ENCODE results near the gene VSIG2. TPM values are rescaled to one million over a fixed set of nuclear protein-coding genes. Genes with fewer than 3 reads are reported as not detected.

The VSIG2 gene
- total and polyA plus RNA-seq, 5 donors = 0.43 to 1.4 (median 1.0) TPM

GRCh38 chr11:124746621-124747243, 5.3 kb downstream of the VSIG2 start:
- intact Hi-C loops (cut with DNase I) = no loop called here

GRCh38 chr11:124745835-124746620, 6.0 kb downstream of the VSIG2 start:
- Histone ChIP-seq H3K27ac (ENCODE audit: low read length) (peak overlapping the region; percentile 7), H3K9me3 (ENCODE audit: control insufficient read depth, low read length) (no peaks in the 10 kb centered on the region), H3K4me1 (ENCODE audit: control insufficient read depth, insufficient read depth, low read length) (peaks cover 7% of the 10 kb centered on the region), H3K27me3 (ENCODE audit: control insufficient read depth, insufficient read depth) (no peaks in the 10 kb centered on the region), H3K4me3 (ENCODE audit: low read length) (peak overlapping the region; percentile 32)
- WGBS = 21% methylated on average over 41 of the region's 41 CpGs
- peak in 1 of 2 donors; percentile 0 for ATAC-seq
- peak in 1 of 3 donors; percentile 52 for DNase-seq
- intact Hi-C loops (cut with DNase I) = no loop called here

More at GRCh38 chr11:124746621-124747243, 5.3 kb downstream of the VSIG2 start:
- Histone ChIP-seq H3K4me3 (ENCODE audit: low read length) (peak overlapping the region; percentile 32), H3K27me3 (ENCODE audit: control insufficient read depth, insufficient read depth) (no peaks in the 10 kb centered on the region), H3K9me3 (ENCODE audit: control insufficient read depth, low read length) (no peaks in the 10 kb centered on the region), H3K4me1 (ENCODE audit: control insufficient read depth, insufficient read depth, low read length) (peaks cover 7% of the 10 kb centered on the region), H3K27ac (ENCODE audit: low read length) (peak overlapping the region; percentile 16)
- ATAC-seq (peak; percentile 83 to 86), DNase-seq (peak; percentile 72 to 89 (median 88))
- WGBS = 11% methylated on average over 37 of the region's 37 CpGs

GRCh38 chr11:124745270-124745834, 6.7 kb downstream of the VSIG2 start:
- DNase-seq = peak in 1 of 3 donors; percentile 43
- Histone ChIP-seq H3K27me3 (ENCODE audit: control insufficient read depth, insufficient read depth) (no peaks in the 10 kb centered on the region), H3K4me3 (ENCODE audit: low read length) (no peak overlapping the region), H3K9me3 (ENCODE audit: control insufficient read depth, low read length) (no peaks in the 10 kb centered on the region), H3K27ac (ENCODE audit: low read length) (no peak overlapping the region), H3K4me1 (ENCODE audit: control insufficient read depth, insufficient read depth, low read length) (peaks cover 7% of the 10 kb centered on the region)
- 43% methylated on average over 44 of the region's 44 CpGs for WGBS
- no peak for ATAC-seq
- intact Hi-C loops (cut with DNase I) = no loop called here

GRCh38 chr11:124743050-124743449, 9.0 kb downstream of the VSIG2 start:
- Histone ChIP-seq H3K9me3 (ENCODE audit: control insufficient read depth, low read length) (no peaks in the 10 kb centered on the region), H3K4me3 (ENCODE audit: low read length) (no peak overlapping the region), H3K27ac (ENCODE audit: low read length) (no peak overlapping the region), H3K27me3 (ENCODE audit: control insufficient read depth, insufficient read depth) (no peaks in the 10 kb centered on the region), H3K4me1 (ENCODE audit: control insufficient read depth, insufficient read depth, low read length) (peaks cover 5% of the 10 kb centered on the region)
- DNase-seq = no peak
- 80% methylated on average over 6 of the region's 6 CpGs for WGBS
- ATAC-seq = no peak
- intact Hi-C loops (cut with DNase I) = no loop called here

GRCh38 chr11:124742555-124742954, 9.5 kb downstream of the VSIG2 start:
- Histone ChIP-seq H3K9me3 (ENCODE audit: control insufficient read depth, low read length) (no peaks in the 10 kb centered on the region), H3K4me3 (ENCODE audit: low read length) (no peak overlapping the region), H3K4me1 (ENCODE audit: control insufficient read depth, insufficient read depth, low read length) (peaks cover 5% of the 10 kb centered on the region), H3K27ac (ENCODE audit: low read length) (no peak overlapping the region), H3K27me3 (ENCODE audit: control insufficient read depth, insufficient read depth) (no peaks in the 10 kb centered on the region)
- DNase-seq (no peak), ATAC-seq (no peak)
- intact Hi-C loops (cut with DNase I) = no loop called here
- WGBS = 69% methylated on average over 2 of the region's 2 CpGs

- WGBS = 2% methylated on average over 37 of the region's 37 CpGs
- ATAC-seq = peak; percentile 47 to 71
- DNase-seq = peak; percentile 44 to 79 (median 74)
- intact Hi-C loops (cut with DNase I) = no loop called here
- Histone ChIP-seq H3K27me3 (ENCODE audit: control insufficient read depth, insufficient read depth) (no peaks in the 10 kb centered on the region), H3K27ac (ENCODE audit: low read length) (no peak overlapping the region), H3K9me3 (ENCODE audit: control insufficient read depth, low read length) (no peaks in the 10 kb centered on the region), H3K4me1 (ENCODE audit: control insufficient read depth, insufficient read depth, low read length) (no peaks in the 10 kb centered on the region), H3K4me3 (ENCODE audit: low read length) (peak overlapping the region; percentile 64)
Observed at GRCh38 chr11:124740277-124740882, 11.7 kb downstream of the VSIG2 start.

- intact Hi-C loops (cut with DNase I) = no loop called here
- H3K27me3 ChIP-seq (ENCODE audit: control insufficient read depth, insufficient read depth) = no peaks in the 10 kb centered on the region
- WGBS = under 1% methylated on average over 59 of the region's 59 CpGs
Observed at GRCh38 chr11:124739479-124740276, 12.4 kb downstream of the VSIG2 start, which contains the start of gene NRGN. Gene NRGN, plus strand, starts transcription at chr11:124739942. Its CDS starts 143 bp downstream, at chr11:124740085.

GRCh38 chr11:124738713-124739478, 13.2 kb downstream of the VSIG2 start:
- Histone ChIP-seq H3K27me3 (ENCODE audit: control insufficient read depth, insufficient read depth) (no peaks in the 10 kb centered on the region), H3K4me3 (ENCODE audit: low read length) (no peak overlapping the region), H3K27ac (ENCODE audit: low read length) (no peak overlapping the region), H3K4me1 (ENCODE audit: control insufficient read depth, insufficient read depth, low read length) (no peaks in the 10 kb centered on the region), H3K9me3 (ENCODE audit: control insufficient read depth, low read length) (no peaks in the 10 kb centered on the region)
- DNase-seq (peak in 1 of 3 donors; percentile 48), ATAC-seq (no peak)
- intact Hi-C loops (cut with DNase I) = no loop called here
- WGBS = 71% methylated on average over 21 of the region's 21 CpGs

More at GRCh38 chr11:124739479-124740276, 12.4 kb downstream of the VSIG2 start, which contains the start of gene NRGN:
- H3K27ac ChIP-seq (ENCODE audit: low read length) = no peak within 1 kb of the TSS
- no peaks in the 10 kb centered on the region for H3K4me1 ChIP-seq (ENCODE audit: control insufficient read depth, insufficient read depth, low read length)
- peak within 1 kb of the TSS; percentile 64 for H3K4me3 ChIP-seq (ENCODE audit: low read length)
- H3K9me3 ChIP-seq (ENCODE audit: control insufficient read depth, low read length) = no peaks in the 10 kb centered on the region
- ATAC-seq (peak; percentile 98 to 99), DNase-seq (peak; percentile 93 to 98 (median 97))

GRCh38 chr11:124737638-124738305, 14.3 kb downstream of the VSIG2 start:
- intact Hi-C loops (cut with DNase I) = no loop called here
- Histone ChIP-seq H3K4me3 (ENCODE audit: low read length) (no peak overlapping the region), H3K27me3 (ENCODE audit: control insufficient read depth, insufficient read depth) (no peaks in the 10 kb centered on the region), H3K4me1 (ENCODE audit: control insufficient read depth, insufficient read depth, low read length) (no peaks in the 10 kb centered on the region), H3K27ac (ENCODE audit: low read length) (no peak overlapping the region), H3K9me3 (ENCODE audit: control insufficient read depth, low read length) (no peaks in the 10 kb centered on the region)
- no peak for ATAC-seq
- WGBS = 78% methylated on average over 7 of the region's 7 CpGs
- DNase-seq = no peak
